GM13977 (cell line): ENCODE results near the gene MMS19.

Experiments used
- DNase-seq: peaks from one replicate; pipeline ENCODE4 v3.0.0; 2012; ENCODE audit warnings: low spot score
- in situ Hi-C: fragments of 300-500 bp; cut with MboI; formaldehyde crosslinking; loops from one replicate; pipeline ENCODE4 v1.12.0; 2022; ENCODE audit warnings: low sequenced_read_pairs, low pct_unique_long_range_greater_than_20kb, mixed read lengths, inconsistent platforms; ENCODE audit not compliant: unreplicated experiment
- TF ChIP-seq, protein P1 (sequence below): IDR thresholded peaks from 2 replicates; pipeline ENCODE4 v1.5.1; 2012; ENCODE audit warnings: mild to moderate bottlenecking, control low read depth; ENCODE audit not compliant: insufficient read depth; ENCODE audit errors: extremely low read depth, missing control alignments

MMS19 gene

DNA sequence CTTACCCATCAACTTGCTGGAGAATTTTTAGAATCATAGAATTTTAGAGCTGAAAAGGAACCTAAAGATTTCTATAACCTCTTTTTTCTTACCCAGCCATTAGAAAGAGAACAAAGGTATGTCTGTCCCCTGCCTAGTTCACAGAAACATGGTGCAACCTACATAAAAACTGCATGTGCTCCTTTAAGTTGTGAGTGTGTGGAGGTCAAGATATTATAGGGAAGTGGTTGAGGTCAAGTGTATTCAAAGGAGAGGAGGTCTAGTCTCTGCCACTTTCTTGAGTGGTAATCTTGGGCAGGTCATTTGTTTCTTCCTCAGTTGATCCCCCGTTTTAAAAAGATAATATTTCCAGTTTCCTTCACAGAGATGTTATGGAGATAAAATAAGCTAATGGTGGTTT, 6.9 kb upstream of the MMS19 start:
- DNase-seq, result no peak
- TF ChIP-seq, protein P1, sequence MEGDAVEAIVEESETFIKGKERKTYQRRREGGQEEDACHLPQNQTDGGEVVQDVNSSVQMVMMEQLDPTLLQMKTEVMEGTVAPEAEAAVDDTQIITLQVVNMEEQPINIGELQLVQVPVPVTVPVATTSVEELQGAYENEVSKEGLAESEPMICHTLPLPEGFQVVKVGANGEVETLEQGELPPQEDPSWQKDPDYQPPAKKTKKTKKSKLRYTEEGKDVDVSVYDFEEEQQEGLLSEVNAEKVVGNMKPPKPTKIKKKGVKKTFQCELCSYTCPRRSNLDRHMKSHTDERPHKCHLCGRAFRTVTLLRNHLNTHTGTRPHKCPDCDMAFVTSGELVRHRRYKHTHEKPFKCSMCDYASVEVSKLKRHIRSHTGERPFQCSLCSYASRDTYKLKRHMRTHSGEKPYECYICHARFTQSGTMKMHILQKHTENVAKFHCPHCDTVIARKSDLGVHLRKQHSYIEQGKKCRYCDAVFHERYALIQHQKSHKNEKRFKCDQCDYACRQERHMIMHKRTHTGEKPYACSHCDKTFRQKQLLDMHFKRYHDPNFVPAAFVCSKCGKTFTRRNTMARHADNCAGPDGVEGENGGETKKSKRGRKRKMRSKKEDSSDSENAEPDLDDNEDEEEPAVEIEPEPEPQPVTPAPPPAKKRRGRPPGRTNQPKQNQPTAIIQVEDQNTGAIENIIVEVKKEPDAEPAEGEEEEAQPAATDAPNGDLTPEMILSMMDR, result no peak
- in situ Hi-C loops, result no loop called here

DNA sequence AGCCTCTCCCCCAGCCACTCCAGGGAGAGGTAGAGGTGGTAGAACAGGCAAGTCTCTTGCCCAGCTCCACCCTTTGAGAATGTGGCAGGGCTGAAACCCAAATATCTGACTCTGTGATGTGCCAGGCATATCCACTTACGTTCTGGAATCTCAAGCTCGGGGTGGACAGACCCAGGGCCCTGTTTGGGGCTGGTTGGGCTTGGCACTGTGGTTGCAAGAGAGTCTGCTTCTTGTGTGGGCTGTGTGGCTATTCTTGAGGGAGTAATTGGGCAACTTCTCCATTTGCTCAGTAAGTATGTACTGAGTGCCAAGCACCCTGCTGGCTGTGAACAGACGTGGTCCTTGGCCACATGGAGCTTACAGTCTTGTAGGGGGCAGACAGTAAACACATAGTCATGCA, 5.2 kb upstream of the MMS19 start:
- in situ Hi-C loops, result no loop called here
- TF ChIP-seq, protein P1, result no peak
- DNase-seq, result no peak

DNA sequence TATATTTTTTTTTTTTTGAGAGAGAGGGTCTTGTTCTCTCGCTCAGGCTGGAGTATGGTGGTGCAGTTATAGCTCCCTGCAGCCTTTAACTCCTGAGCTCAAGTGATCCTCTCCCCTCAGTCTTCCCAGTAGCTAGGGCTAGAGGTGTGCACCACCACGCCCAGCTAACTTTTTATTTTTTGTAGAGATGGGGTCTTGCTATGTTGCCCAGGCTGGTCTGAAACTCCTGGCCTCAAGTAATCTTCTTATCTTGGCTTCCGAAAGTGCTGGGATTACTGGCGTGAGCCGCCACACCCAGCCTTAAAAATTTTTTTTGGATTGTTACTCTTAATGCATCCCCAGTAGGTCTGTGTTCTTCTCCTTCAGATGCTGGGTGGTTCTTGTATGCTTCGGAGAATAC, 4.7 kb upstream of the MMS19 start:
- in situ Hi-C loops, result no loop called here
- TF ChIP-seq, protein P1, result no peak

DNA sequence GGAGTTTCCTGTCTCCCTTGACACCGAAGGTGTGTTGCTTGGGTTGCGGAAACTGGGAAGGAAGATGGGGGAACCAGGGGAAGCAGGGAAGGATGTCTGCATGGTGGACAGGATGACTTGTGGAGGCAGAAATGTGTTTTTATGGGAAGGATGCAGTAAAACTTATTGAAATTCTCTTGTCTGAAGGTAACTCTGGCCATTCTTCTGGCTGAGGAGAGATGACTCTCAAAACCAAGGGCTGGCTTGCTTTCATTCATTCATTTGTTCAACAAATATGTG, 2.0 kb upstream of the MMS19 start:
- in situ Hi-C loops, result no loop called here

More for the DNA sequence above, 4.7 kb upstream of the MMS19 start:
- DNase-seq, result no peak

DNA sequence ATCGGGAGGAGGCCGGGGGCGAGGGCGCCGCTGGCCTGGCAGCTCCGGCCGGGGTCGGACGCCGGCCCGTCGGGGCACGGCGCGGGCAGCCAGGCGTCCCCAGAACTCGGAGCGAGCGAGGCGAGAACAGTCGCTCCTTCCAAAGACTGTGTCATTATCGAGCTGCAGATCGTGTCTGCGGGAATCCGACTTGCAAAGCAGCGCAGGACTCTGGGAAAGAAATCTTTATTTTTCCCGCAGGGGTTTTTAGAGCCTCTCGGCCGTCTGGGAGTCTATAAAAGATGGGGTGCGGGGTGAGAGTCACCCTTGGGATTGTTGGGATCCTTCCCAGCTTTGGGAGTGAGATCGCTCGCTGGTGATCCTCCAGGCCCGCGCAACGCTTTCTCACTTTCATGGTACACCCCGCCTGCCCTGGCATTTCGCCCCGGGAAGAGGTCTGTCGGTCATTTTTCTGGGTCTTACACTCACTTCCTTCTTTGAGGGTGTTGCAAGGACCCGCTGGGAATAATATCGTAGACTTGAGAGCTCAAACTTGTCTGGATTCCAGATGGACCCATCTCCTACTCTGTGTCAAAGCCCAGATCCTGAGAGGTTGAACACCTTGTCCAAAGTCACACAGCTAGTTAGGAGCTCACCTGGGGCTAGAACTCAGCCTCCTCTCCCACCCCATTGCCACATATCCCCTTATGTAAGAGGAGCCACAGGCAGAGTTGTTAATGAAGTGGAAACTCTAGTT, 1.5 kb upstream of the MMS19 start:
- in situ Hi-C loops, result no loop called here
- TF ChIP-seq, protein P1, result no peak
- no peak for DNase-seq

More for the DNA sequence above, 2.0 kb upstream of the MMS19 start:
- TF ChIP-seq, protein P1, result no peak
- no peak for DNase-seq

DNA sequence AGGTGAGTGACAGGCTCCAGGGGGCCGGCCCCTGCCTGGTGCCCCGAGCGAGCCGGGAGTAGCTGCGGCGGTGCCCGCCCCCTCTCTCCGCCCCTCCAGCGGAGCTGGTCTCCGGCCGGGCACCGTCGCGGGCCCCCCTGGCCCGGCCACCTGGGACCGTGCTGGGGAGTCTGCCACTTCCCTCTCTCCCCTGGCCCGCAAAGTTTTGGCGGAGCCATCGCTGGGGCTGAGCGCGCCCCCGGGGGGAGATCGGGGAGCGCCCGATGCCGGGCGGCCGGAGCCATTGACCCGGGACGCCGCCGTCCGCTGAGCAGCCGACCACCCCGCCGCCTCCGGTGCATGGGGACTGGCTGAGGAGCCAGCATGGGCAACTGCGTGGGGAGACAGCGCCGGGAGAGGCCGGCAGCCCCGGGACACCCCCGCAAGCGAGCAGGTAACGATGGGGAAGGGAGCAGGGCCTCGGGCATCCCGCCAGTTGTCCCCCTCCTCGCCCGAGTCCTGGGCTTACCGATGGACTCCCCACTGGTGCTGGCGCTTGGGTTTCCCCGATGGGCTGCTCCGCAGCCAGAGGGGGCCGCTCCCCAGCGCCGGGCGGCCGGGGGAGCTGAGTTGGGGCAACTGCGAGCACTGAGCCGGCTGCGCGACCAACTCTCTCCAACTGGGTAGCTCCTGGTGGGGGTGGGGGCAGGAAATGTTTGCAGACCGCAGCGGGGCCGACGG, 779 bp upstream of the MMS19 start, which contains the start of gene UBTD1:
Gene UBTD1, plus strand, starts transcription at position 84 of the 720 bp plus-strand sequence. Its CDS starts 280 bp downstream, at position 364.
- DNase-seq, result no peak
- TF ChIP-seq, protein P1, result no peak
- in situ Hi-C loops, result no loop called here
